Measurements from ENCODE around the gene IFNL2.
"Not testable (repeated sequence)": the region's sequence is repeated elsewhere in the genome, so short reads cannot be mapped to it uniquely, and the experiment has no call there.

The IFNL2 gene

GRCh38 chr19:39253374-39254149, 14.6 kb upstream of the IFNL2 start:
- DNase-seq, result no peak

GRCh38 chr19:39254531-39255345, 13.5 kb upstream of the IFNL2 start:
- DNase-seq, result no peak

- DNase-seq, result no peak
Observed at GRCh38 chr19:39257227-39257626, 11.0 kb upstream of the IFNL2 start.

- no peak for DNase-seq
Observed at GRCh38 chr19:39261704-39262103, 6.5 kb upstream of the IFNL2 start.

GRCh38 chr19:39262496-39262895, 5.7 kb upstream of the IFNL2 start:
- no peak for DNase-seq

GRCh38 chr19:39263912-39264305, 4.3 kb upstream of the IFNL2 start:
- DNase-seq, result no peak

- peak; percentile 50 for DNase-seq
Observed at GRCh38 chr19:39264306-39265290, 3.6 kb upstream of the IFNL2 start.

- no peak for DNase-seq
Observed at GRCh38 chr19:39265321-39265916, 2.8 kb upstream of the IFNL2 start.

GRCh38 chr19:39268531-39269223, 481 bp downstream of the IFNL2 start:
- not testable (repeated sequence) for DNase-seq

- DNase-seq, result not testable (repeated sequence)
Observed at GRCh38 chr19:39269369-39269768, 1.2 kb downstream of the IFNL2 start.

GRCh38 chr19:39270036-39270871, 2.1 kb downstream of the IFNL2 start:
- DNase-seq, result no peak

GRCh38 chr19:39273859-39274258, 5.7 kb downstream of the IFNL2 start:
- DNase-seq, result not testable (repeated sequence)

- no peak for DNase-seq
Observed at GRCh38 chr19:39275578-39275977, 7.4 kb downstream of the IFNL2 start.

- no peak for DNase-seq
Observed at GRCh38 chr19:39276740-39277139, 8.5 kb downstream of the IFNL2 start.

GRCh38 chr19:39277598-39277997, 9.4 kb downstream of the IFNL2 start:
- DNase-seq, result no peak

- DNase-seq, result no peak
Observed at GRCh38 chr19:39282021-39282420, 13.8 kb downstream of the IFNL2 start.

- no peak for DNase-seq
Observed at GRCh38 chr19:39284032-39284431, 15.8 kb downstream of the IFNL2 start.

GRCh38 chr19:39293394-39293793, 25.2 kb downstream of the IFNL2 start:
- no peak for DNase-seq

- no peak for DNase-seq
Observed at GRCh38 chr19:39296055-39296645, 28.0 kb downstream of the IFNL2 start, which contains the start of gene IFNL1. Gene IFNL1, plus strand, starts transcription at chr19:39296407. Its CDS starts 15 bp downstream, at chr19:39296422.

GRCh38 chr19:39296906-39297305, 28.7 kb downstream of the IFNL2 start:
- no peak for DNase-seq
